Left hindlimb (tissue), 1 donor: ENCODE measurements around the gene GSC.
A peak's percentile ranks its signal among the peaks of the same experiment; 100 is the strongest.
"Not testable (repeated sequence)": the region's sequence is repeated elsewhere in the genome, so short reads cannot be mapped to it uniquely, and the experiment has no call there.

Source experiments
- DNase-seq: peaks from one replicate; pipeline ENCODE4 v3.0.0-alpha.2; 2018

The GSC gene

DNA sequence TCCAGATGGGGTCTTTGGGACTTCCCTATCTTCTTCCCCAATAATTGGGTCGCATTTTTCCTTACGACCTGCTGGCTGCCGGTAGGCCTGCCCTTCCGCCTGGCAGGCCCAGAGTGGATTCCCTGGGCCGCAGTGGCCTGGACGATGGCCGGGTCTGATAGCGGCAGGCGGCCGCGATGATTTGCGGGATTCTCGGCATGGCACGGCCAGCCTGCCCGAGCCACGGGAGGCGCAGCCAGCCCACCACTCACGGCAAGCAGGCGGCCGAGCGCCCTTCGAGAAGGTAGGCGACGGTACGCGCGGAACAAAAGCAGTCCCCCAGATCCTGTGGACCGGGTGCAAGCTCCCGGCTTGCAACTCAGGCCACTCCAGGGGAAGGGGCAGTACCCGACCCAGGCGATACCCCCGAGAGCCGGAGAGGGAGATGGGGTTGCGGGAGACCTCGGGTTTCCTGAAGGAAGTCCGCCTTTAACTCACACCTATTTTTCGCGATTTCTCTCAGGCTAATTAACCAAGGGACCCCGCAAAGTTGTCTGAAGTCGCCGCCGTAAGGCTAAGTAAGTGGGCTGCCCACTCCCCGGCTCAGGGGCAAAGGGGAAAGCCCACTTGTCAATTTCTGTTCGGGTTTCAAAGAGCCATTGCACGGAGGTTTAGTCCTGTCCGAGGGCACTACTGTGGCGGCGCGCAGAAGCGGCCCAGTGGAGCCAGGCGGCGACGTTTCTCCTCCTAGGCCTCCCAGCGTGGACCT, 1.4 kb upstream of the GSC start:
- DNase-seq = no peak

DNA sequence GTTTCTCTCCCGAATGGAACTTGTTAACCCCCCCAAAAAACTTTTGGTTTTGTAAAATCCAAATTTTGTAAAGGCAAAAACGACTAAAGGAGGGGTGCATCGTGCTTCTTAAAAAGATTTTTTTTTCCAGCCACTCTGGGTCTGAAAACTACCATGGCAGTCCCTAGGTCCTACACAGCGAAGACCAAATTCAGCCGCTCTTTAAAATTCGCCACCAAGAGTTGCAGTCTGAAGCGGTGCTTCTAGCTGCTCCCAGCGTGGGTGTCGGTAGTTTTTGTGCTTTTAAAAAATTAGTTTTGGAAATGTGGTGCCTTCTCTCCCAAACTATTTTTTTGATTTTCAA, 873 bp upstream of the GSC start:
- DNase-seq = no peak

DNA sequence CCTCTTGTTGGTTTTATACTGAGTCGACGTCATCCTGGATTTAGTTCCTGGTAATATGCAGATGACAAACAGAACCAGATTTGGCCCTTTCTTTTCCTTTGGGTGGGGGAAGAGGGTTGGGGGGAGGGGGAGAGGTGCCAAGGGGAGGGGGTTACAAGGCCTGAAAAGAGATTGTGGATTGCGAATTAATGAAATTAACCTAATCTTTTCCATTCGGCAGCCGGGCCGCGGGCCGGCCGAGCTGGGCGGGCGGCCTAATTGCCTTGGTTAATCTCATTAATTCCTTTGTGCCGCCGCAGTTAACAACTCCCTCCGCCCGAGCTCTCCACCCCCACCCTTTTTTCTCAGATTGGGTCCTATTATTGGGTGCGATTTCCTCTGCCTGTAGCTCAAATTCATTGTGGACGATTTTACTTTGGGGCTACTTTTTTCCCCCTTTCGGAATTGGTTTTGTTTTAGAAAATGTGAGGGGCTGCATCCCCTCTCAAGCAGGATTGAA, 387 bp upstream of the GSC start:
- DNase-seq = no peak

GRCh38 chr14:94768521-94769390, 1.2 kb downstream of the GSC start:
- DNase-seq = no peak

GRCh38 chr14:94768141-94768520, 1.8 kb downstream of the GSC start:
- no peak for DNase-seq

DNA sequence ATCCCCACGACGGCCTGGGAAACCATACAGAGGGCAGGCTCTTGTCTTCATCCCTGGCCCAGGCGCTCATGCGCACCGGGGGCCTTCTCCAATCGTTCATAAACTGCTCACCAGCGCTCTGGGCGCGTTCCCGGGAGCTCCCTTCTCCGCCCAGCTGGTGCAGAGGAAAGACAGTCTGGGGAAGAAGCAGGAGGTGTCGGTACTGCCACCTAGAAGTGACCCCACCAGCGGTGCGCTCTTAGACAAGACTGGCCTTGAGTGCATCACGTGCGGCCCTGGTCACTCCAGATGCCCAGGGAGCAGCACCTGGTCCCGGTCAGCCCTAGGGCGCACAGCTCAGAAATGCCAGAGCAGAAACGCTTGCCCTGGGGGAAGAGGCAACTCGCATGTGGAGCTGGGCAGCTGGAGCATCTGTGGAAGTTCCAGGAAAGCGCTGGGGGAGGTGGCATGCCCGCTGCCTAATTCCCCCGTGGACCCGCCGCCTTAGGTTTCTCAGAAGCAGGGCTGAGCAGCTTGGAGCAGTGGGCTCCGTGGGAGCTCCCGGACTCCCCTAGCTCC, 2.5 kb downstream of the GSC start:
- DNase-seq = no peak

GRCh38 chr14:94764573-94764972, 5.3 kb downstream of the GSC start:
- no peak for DNase-seq

DNA sequence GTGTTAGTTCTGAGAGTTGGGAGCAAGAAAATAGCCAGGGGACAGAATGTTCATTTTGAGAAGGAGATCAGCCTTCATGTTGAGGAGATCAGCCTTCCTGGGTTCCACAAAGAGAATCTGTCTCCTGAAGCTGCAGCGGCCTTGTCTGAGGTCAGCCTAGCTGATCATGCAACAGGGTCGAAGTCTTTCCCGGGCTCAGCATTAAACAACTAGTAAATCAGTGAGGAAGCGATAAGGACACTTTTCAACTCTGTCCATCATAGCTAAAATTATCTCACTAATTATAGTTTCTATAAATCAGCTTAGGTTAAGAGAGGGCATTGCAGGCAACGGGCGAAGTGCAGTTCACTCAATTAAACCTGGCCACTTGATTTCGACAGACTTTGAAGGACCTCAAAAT, 7.5 kb downstream of the GSC start:
- no peak for DNase-seq

DNA sequence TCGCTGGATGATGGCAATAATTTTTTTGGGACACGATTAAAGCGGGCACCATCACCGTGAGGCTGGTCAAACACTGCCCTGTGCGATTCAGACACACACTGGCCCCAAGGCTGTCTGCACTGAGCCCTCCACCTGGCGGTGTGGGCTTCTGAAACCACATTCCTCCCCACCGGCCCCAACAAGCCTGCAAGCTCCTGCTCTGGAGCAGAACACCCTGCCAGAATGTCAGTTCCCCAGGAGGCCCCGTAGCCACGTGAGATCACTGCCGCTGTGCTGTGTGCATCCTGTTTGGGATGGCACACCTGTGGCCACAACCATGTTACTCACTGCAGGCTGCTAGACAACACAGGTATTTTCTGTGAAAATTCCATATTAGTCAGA, 7.9 kb downstream of the GSC start:
- no peak for DNase-seq

- peak; percentile 60 for DNase-seq
Measured at GRCh38 chr14:94761348-94761996, 8.4 kb downstream of the GSC start.

GRCh38 chr14:94756310-94756882, 13.5 kb downstream of the GSC start:
- DNase-seq = no peak

DNA sequence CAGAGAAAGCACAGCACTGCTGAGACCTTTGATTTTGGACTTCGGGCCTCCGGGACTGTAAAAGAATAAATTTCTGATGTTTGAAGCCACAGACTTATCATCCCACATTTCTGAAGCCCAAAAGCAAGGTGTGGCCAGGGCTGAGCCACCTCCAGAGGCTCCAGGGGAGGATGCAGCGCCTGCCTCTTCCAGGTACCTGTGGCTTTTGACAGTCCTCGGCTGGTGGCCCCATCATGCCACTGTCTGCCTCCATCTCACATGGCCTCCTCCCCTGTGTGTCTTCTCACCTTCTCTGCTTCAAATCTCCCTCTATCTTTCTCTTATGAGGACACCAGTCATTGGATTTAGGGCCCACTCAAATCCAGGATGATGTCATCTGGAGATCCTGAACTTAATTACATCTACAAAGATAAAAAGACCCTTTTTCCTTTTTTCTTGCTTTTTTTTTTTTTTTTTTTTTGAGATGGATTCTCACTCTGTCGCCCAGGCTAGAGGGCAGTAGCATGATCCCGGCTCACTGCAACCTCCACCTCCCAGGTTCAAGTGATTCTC, 15.4 kb downstream of the GSC start:
- DNase-seq = no peak

- DNase-seq = peak; percentile 53
Measured at GRCh38 chr14:94752591-94753436, 17.1 kb downstream of the GSC start.

DNA sequence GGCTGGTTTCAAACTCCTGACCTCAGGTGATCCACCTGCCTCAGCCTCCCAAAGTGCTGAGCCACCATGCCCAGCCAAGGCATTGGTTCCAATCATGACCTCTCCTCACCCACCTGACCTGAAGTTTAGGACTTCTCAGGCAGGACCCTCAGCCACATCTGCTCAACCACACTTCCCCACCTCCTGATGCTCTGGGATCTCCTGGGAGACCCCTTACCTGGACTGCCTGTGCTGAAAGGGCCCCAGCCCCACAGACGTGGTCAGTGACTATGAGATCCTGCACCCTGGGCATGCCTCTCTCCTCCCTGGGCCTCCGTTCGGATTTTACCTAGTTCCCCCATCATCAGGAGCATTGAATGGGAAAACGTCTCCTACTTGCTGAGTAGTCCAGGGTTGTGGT, 18.0 kb downstream of the GSC start:
- DNase-seq = no peak

DNA sequence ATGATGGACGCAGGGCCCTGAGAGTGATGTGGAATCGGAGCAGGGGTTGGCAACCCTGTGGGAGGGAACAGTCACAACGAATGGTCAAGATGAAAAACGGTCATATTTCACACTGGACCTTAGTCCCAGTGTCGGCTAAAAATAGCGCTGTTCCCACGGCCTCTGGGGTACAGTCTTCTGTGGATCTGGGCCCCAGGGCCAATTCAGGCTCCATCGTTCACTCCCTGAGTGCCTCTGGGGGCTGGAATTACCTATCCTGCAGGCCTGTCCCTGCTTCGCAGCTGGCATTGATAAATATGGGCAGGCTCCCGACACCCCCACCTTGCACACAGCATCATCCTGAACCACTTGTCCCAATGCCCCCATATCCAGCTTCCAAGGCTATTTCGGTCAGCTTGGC, 18.6 kb downstream of the GSC start:
- no peak for DNase-seq

DNA sequence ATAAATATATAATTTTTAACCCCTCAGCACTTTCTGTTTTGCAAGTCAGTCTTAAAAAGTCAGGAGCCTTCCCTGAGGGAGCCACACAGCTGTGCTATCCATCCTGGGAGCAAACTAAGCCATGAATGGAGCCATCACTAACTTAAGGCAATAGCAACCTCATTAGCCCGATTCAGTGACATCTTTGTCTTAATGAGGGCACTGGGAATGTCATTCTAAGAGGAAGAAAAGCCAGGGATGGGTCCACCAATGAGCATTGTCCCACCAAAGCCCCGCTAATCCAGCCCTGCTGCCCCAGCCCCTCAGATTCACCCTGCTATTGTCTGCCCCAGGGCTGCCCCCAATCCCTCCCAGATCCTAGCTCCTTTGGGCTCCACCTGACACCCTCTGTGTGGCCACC, 19.5 kb downstream of the GSC start:
- no peak for DNase-seq

DNA sequence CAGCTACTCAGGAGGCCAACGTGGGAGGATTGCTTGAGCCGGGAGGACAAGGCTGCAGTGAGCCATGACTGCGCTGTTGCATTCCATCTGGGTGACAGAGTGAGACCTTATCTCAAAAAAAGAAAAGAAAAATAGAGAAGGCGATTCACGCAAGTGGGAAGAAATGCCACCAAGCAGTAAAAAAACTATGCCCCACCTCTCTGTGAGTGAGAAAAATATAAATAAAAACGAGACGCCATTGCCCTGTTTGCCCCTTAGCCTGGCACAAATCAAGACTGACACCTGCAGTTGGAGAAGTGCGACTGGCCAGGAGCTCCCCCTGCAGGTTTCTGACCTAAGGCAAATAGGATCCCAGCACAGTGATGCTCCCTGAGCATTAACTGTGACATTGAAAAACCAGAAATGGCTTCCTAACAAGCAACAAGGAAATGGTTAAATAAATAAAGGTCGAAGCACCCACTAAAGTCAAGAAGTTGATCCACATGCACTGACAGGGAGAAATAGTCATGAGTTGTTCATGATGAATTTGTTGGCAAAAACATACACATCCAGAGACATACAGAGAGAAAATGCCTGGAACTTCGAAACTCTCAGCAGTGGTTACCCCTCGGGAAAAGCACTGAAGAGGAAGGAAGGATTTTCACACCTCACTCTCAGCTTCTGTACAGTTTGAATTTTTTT, 21.1 kb downstream of the GSC start:
- no peak for DNase-seq

DNA sequence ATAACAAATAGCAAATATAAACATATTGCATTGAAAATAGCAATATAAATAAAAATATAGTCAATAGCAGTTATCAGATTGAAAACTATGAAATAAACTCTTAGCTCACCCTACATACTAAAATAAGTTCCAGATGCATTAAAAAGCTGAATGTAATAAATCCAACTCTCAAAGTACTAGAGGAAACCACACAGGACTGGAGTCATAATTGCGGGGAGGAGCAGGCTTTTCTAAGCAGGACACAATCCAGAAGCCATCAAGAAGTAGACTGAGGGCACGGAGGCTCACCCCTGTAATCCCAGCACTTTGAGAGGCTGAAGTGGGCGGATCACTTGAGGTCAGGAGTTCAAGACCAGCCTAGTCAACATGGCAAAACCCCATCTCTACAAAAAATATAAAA, 22.2 kb downstream of the GSC start:
- DNase-seq = no peak

DNA sequence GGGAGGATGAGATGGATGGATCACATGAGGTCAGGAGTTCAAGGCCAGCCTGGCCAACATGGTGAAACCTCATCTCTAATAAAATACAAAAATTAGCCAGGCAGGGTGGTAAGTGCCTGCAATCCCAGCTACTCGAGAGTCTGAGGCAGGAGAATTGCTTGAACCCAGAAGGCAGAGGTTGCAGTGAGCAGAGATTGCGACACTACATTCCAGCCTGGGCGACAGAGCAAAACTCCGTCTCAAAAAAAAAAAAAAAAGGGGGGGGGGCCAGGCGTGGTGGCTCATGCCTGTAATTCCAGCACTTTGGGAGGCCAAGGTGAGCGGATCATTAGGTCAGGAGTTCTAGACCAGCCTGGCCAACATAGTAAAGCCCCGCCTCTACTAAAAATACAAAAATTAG, 22.8 kb downstream of the GSC start:
- not testable (repeated sequence) for DNase-seq

GRCh38 chr14:94746131-94746530, 23.8 kb downstream of the GSC start:
- no peak for DNase-seq

GRCh38 chr14:94738751-94739150, 31.2 kb downstream of the GSC start:
- DNase-seq = no peak
